Neural progenitor cell (in vitro differentiated cells): ENCODE results near the gene RARS2. TPM values are rescaled to one million over a fixed set of nuclear protein-coding genes. Genes with fewer than 3 reads are reported as not detected.
"Not testable (repeated sequence)": the region's sequence is repeated elsewhere in the genome, so short reads cannot be mapped to it uniquely, and the experiment has no call there.

ENCODE experiments used
- DNase-seq: peaks from one replicate; pipeline ENCODE4 v3.0.0-alpha.2; 2016; ENCODE audit warnings: low spot score
- H2AFZ ChIP-seq: fragments of 200-600 bp; sonication (generic); replicated peaks from 2 replicates; pipeline ENCODE4 v1.6.1; 2016; ENCODE audit warnings: antibody characterized with exemption
- H3F3A ChIP-seq: fragments of 200-600 bp; sonication (generic); 2 replicates; pipeline ENCODE4 v1.6.1; 2016; ENCODE audit warnings: antibody characterized with exemption, low read depth
- H3K27ac ChIP-seq: fragments of 200-600 bp; sonication (generic); 2 replicates; pipeline ENCODE4 v1.5.1; 2016; ENCODE audit warnings: mild to moderate bottlenecking
- H3K27me3 ChIP-seq: fragments of 200-600 bp; sonication (generic); 2 replicates; pipeline ENCODE4 v1.6.1; 2016; ENCODE audit warnings: mild to moderate bottlenecking, moderate library complexity
- H3K36me3 ChIP-seq: fragments of 200-600 bp; sonication (generic); 2 replicates; pipeline ENCODE4 v1.5.1; 2016
- H3K4me1 ChIP-seq: fragments of 200-600 bp; sonication (generic); 2 replicates; pipeline ENCODE4 v1.6.1; 2016; ENCODE audit warnings: mixed run types
- H3K4me2 ChIP-seq: fragments of 200-600 bp; sonication (generic); 2 replicates; pipeline ENCODE4 v1.6.1; 2016
- H3K4me3 ChIP-seq: fragments of 200-600 bp; sonication (generic); 2 replicates; pipeline ENCODE4 v1.5.1; 2016
- H3K79me2 ChIP-seq: fragments of 200-600 bp; sonication (generic); 2 replicates; pipeline ENCODE4 v1.6.1; 2016; ENCODE audit warnings: low read depth
- H3K9ac ChIP-seq: fragments of 200-600 bp; sonication (generic); 2 replicates; pipeline ENCODE4 v1.6.1; 2016
- H3K9me3 ChIP-seq: fragments of 200-600 bp; sonication (generic); 2 replicates; pipeline ENCODE4 v1.5.1; 2016; ENCODE audit warnings: low read depth
- H4K20me1 ChIP-seq: fragments of 200-600 bp; sonication (generic); 2 replicates; pipeline ENCODE4 v1.6.1; 2016; ENCODE audit warnings: low read depth
- H3K27ac Mint-ChIP-seq: 3 replicates; pipeline ENCODE4 v1.8.0; 2021; ENCODE audit warnings: mixed read lengths
- H3K27me3 Mint-ChIP-seq: 2 replicates; pipeline ENCODE4 v1.8.0; 2022; ENCODE audit warnings: low read depth, mild to moderate bottlenecking, inconsistent platforms, moderate library complexity, mixed read lengths; ENCODE audit not compliant: insufficient read depth
- H3K36me3 Mint-ChIP-seq: 3 replicates; pipeline ENCODE4 v1.8.0; 2021; ENCODE audit warnings: mixed read lengths
- H3K4me1 Mint-ChIP-seq: 3 replicates; pipeline ENCODE4 v1.8.0; 2021; ENCODE audit warnings: mixed read lengths
- H3K4me3 Mint-ChIP-seq: 3 replicates; pipeline ENCODE4 v1.8.0; 2021; ENCODE audit warnings: mild to moderate bottlenecking, moderate library complexity, mixed read lengths
- H3K9me3 Mint-ChIP-seq: 3 replicates; pipeline ENCODE4 v1.8.0; 2020; ENCODE audit warnings: mixed read lengths
- CTCF ChIP-seq: fragments of 200-600 bp; sonication (generic); IDR thresholded peaks from 2 replicates; pipeline ENCODE4 v1.5.1; 2017; ENCODE audit warnings: antibody characterized with exemption, mild to moderate bottlenecking
- EZH2 ChIP-seq: fragments of 200-600 bp; sonication (generic); IDR thresholded peaks from 2 replicates; pipeline ENCODE4 v1.6.1; 2017; ENCODE audit warnings: antibody characterized with exemption, mild to moderate bottlenecking, moderate library complexity
- EZH2phosphoT487 ChIP-seq: fragments of 200-600 bp; sonication (generic); IDR thresholded peaks from 2 replicates; pipeline ENCODE4 v1.6.1; 2017; ENCODE audit warnings: antibody characterized with exemption
- total RNA-seq: library from RNA; depleted of rRNA; stranded (reverse); fragments of >200 nt; gene quantifications from 2 replicates; pipeline ENCODE4 v1.2.3, GENCODE V29; 2015; ENCODE audit warnings: low replicate concordance

The RARS2 gene
- total RNA-seq, 1 donor from 2014 or later, result 53.6 TPM

- no peaks in the 10 kb centered on the region for H3K36me3 ChIP-seq
- H3K27ac ChIP-seq, result no peak overlapping the region
- H3K36me3 Mint-ChIP-seq, result peaks cover 10% of the 10 kb centered on the region
- no peaks in the 10 kb centered on the region for H3F3A ChIP-seq
- no peaks in the 10 kb centered on the region for H3K79me2 ChIP-seq
- no peak overlapping the region for H2AFZ ChIP-seq
- H3K27me3 ChIP-seq, result no peaks in the 10 kb centered on the region
- no peaks in the 10 kb centered on the region for H3K4me1 ChIP-seq
- no peak overlapping the region for H3K4me3 ChIP-seq
- H3K9me3 Mint-ChIP-seq, result no peaks in the 10 kb centered on the region
- no peak overlapping the region for H3K4me3 Mint-ChIP-seq
- H3K4me1 Mint-ChIP-seq, result no peaks in the 10 kb centered on the region
- H3K27me3 Mint-ChIP-seq, result no peaks in the 10 kb centered on the region
- DNase-seq, result no peak
- H3K9ac ChIP-seq, result no peak overlapping the region
- H3K9me3 ChIP-seq, result no peaks in the 10 kb centered on the region
- H3K27ac Mint-ChIP-seq, result peak overlapping the region; percentile 46
- no peak for TF ChIP-seq EZH2phosphoT487
- TF ChIP-seq EZH2, result no peak
- TF ChIP-seq CTCF, result no peak
- H3K4me2 ChIP-seq, result no peak overlapping the region
- no peaks in the 10 kb centered on the region for H4K20me1 ChIP-seq
These were observed 94.9 kb downstream of the RARS2 start for GRCh38 chr6:87494761-87495422.

- not testable (repeated sequence) for H3K27ac ChIP-seq, H3K27me3 ChIP-seq, H3K27ac Mint-ChIP-seq, H3K4me1 ChIP-seq, H3K9ac ChIP-seq, H3K9me3 Mint-ChIP-seq, H3K36me3 ChIP-seq, H3K4me2 ChIP-seq, H3K9me3 ChIP-seq, H3K4me3 Mint-ChIP-seq, DNase-seq, H3K4me3 ChIP-seq, H3K4me1 Mint-ChIP-seq, H2AFZ ChIP-seq, H3F3A ChIP-seq, H3K79me2 ChIP-seq, H3K27me3 Mint-ChIP-seq, H4K20me1 ChIP-seq
- peaks cover 11% of the 10 kb centered on the region for H3K36me3 Mint-ChIP-seq
These were observed 100.5 kb downstream of the RARS2 start for GRCh38 chr6:87489326-87489725.

GRCh38 chr6:87487555-87487954 lies 102.2 kb downstream of the RARS2 start:
- Histone ChIP-seq H2AFZ (no peak overlapping the region), H4K20me1 (no peaks in the 10 kb centered on the region), H3K9me3 (no peaks in the 10 kb centered on the region), H3K4me2 (no peak overlapping the region), H3F3A (no peaks in the 10 kb centered on the region), H3K9ac (no peak overlapping the region), H3K4me1 (no peaks in the 10 kb centered on the region), H3K36me3 (no peaks in the 10 kb centered on the region), H3K4me3 (no peak overlapping the region), H3K27me3 (no peaks in the 10 kb centered on the region), H3K79me2 (no peaks in the 10 kb centered on the region), H3K27ac (no peak overlapping the region)
- TF ChIP-seq EZH2phosphoT487, result no peak
- no peak for TF ChIP-seq CTCF
- no peak for TF ChIP-seq EZH2
- H3K4me3 Mint-ChIP-seq, result no peak overlapping the region
- peaks cover 5% of the 10 kb centered on the region for H3K36me3 Mint-ChIP-seq
- no peaks in the 10 kb centered on the region for H3K27me3 Mint-ChIP-seq
- H3K4me1 Mint-ChIP-seq, result no peaks in the 10 kb centered on the region
- H3K27ac Mint-ChIP-seq, result no peak overlapping the region
- H3K9me3 Mint-ChIP-seq, result no peaks in the 10 kb centered on the region
- DNase-seq, result no peak

GRCh38 chr6:87484491-87484890 lies 105.3 kb downstream of the RARS2 start:
- Histone ChIP-seq H4K20me1 (no peaks in the 10 kb centered on the region), H3K4me1 (no peaks in the 10 kb centered on the region), H3K4me3 (no peak overlapping the region), H3K9me3 (no peaks in the 10 kb centered on the region), H2AFZ (no peak overlapping the region), H3K36me3 (no peaks in the 10 kb centered on the region), H3K4me2 (no peak overlapping the region), H3K27me3 (no peaks in the 10 kb centered on the region), H3F3A (no peaks in the 10 kb centered on the region), H3K9ac (no peak overlapping the region), H3K79me2 (no peaks in the 10 kb centered on the region), H3K27ac (no peak overlapping the region)
- H3K4me3 Mint-ChIP-seq, result no peak overlapping the region
- no peak for DNase-seq
- peaks cover 8% of the 10 kb centered on the region for H3K36me3 Mint-ChIP-seq
- TF ChIP-seq CTCF, result no peak
- no peak for TF ChIP-seq EZH2phosphoT487
- TF ChIP-seq EZH2, result no peak
- no peaks in the 10 kb centered on the region for H3K4me1 Mint-ChIP-seq
- no peaks in the 10 kb centered on the region for H3K27me3 Mint-ChIP-seq
- no peak overlapping the region for H3K27ac Mint-ChIP-seq
- H3K9me3 Mint-ChIP-seq, result no peaks in the 10 kb centered on the region
